ENCODE data around the gene KCNMB2. TPM values are rescaled to one million over a fixed set of nuclear protein-coding genes. Genes with fewer than 3 reads are reported as not detected.
"Not testable (repeated sequence)": the region's sequence is repeated elsewhere in the genome, so short reads cannot be mapped to it uniquely, and the experiment has no call there.

The KCNMB2 gene
- total and polyA plus RNA-seq, 8 donors = 0.69 to 38.0 (median 2.3) TPM

DNA sequence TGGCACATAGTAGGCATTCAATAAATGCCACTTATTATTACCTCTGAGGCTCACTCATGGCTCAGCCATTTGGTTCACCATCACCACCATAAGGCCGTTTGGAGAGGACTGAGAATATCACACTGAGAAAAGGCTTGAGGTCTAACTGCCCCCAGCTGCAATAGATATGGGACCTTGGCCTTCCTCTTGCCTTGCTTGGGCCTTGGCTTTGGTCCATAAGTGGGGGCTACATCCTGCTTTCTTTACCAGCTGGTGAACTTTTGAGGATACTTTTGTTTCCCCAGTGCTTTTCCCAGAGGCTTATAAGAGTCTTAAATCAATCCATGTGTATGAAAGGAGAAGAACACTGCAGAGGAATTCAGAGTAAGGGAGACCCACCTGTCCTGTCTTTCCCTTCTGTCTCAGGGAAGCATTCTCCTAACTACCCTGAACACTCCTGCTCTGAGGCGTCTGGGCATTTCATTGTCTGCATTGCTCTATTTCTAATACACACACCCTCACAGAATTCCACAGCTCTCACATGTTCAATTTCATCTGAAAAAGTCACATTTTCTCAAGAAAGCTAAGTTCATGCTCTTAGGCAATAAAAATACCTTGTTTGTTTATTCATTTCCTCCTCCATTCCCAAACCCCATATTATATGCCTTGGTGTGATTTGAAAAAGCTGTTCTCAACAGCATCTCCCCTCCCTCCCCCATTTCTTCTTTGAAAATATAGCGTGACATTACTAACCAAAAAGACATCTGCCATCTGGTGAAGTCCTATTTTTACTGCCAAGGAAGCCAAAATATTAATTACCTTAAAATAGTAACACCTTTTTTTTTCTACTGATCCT, 22.5 kb upstream of the KCNMB2 start:
- Histone ChIP-seq H3K27me3 (no peaks in the 10 kb centered on the region), H3K4me1 (peaks cover 2 to 8% (median 3%) of the 10 kb centered on the region in 3 donors), H3K9me3 (no peaks in the 10 kb centered on the region), H3K4me3 (no peak overlapping the region), H3K27ac (no peak overlapping the region), H3K36me3 (no peaks in the 10 kb centered on the region)
- DNase-seq (no peak), FAIRE-seq (no peak), ATAC-seq (no peak)
- TF ChIP-seq, protein P1, sequence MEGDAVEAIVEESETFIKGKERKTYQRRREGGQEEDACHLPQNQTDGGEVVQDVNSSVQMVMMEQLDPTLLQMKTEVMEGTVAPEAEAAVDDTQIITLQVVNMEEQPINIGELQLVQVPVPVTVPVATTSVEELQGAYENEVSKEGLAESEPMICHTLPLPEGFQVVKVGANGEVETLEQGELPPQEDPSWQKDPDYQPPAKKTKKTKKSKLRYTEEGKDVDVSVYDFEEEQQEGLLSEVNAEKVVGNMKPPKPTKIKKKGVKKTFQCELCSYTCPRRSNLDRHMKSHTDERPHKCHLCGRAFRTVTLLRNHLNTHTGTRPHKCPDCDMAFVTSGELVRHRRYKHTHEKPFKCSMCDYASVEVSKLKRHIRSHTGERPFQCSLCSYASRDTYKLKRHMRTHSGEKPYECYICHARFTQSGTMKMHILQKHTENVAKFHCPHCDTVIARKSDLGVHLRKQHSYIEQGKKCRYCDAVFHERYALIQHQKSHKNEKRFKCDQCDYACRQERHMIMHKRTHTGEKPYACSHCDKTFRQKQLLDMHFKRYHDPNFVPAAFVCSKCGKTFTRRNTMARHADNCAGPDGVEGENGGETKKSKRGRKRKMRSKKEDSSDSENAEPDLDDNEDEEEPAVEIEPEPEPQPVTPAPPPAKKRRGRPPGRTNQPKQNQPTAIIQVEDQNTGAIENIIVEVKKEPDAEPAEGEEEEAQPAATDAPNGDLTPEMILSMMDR (IDR thresholded peaks at IDR 0.05) = no peak
- WGBS, 2 donors = 82 to 87% methylated on average over 3 of the region's 3 CpGs
- intact Hi-C loops (cut with DNase I) = no loop called here

GRCh38 chr3:178514401-178514800, 21.8 kb upstream of the KCNMB2 start:
- no peak overlapping the region for H3K4me3 ChIP-seq
- ATAC-seq = no peak
- WGBS, 2 donors = 94 to 95% methylated on average over 2 of the region's 2 CpGs
- peaks cover 0 to 5% (median 0%) of the 10 kb centered on the region in 3 donors for H3K4me1 ChIP-seq
- TF ChIP-seq, protein P1 (IDR thresholded peaks at IDR 0.05) = no peak
- no peak for FAIRE-seq
- no peaks in the 10 kb centered on the region for H3K9me3 ChIP-seq
- H3K27me3 ChIP-seq = no peaks in the 10 kb centered on the region
- intact Hi-C loops (cut with DNase I) = no loop called here
- no peaks in the 10 kb centered on the region for H3K36me3 ChIP-seq
- no peak overlapping the region for H3K27ac ChIP-seq
- DNase-seq = no peak

- FAIRE-seq; DNase-seq; H3K4me3 ChIP-seq; H3K27me3 ChIP-seq; ATAC-seq; intact Hi-C loops (cut with DNase I); H3K36me3 ChIP-seq; H3K4me1 ChIP-seq; H3K27ac ChIP-seq; H3K9me3 ChIP-seq: not testable (repeated sequence)
- WGBS, 2 donors = 87 to 92% methylated on average over 6 of the region's 6 CpGs
These were observed 21.0 kb upstream of the KCNMB2 start for GRCh38 chr3:178515076-178515744.

DNA sequence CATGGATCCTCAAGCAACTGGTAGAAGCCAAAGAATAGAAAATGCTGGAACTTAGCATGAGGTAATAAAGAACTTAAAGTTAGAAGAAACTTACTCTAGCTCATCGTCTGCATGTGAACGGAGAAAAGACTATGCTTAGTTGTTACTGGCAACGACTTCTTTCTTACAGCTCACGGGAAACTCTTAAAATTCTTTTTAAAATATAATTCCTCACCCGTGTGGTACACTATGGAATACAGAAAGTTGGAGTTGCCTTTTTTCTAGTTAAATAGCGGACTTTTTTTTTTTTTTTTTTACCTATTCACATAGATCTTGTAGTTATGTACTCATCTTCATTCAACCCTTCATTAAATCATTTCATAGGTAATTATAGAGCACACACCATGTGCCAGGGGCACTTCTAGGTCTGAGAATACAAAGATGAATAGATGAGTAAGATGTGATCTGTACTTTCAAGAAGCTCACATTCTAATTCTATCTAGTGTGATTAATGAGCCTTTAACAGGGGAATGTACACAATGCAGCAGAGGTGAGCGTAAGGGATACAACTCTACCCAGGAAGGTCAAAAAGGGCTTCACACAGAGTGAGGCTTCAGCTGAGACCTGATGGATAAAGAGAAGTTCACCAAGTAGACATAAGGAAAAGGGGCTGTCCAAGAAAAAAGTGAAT, 18.4 kb upstream of the KCNMB2 start:
- TF ChIP-seq, protein P1 (IDR thresholded peaks at IDR 0.05) = no peak
- WGBS, 2 donors = 93 to 95% methylated on average over 7 of the region's 7 CpGs
- DNase-seq (no peak), FAIRE-seq (no peak), ATAC-seq (no peak)
- peaks cover 0 to 5% (median 0%) of the 10 kb centered on the region in 3 donors for H3K4me1 ChIP-seq
- no peaks in the 10 kb centered on the region for H3K9me3 ChIP-seq
- no peaks in the 10 kb centered on the region for H3K36me3 ChIP-seq
- H3K27me3 ChIP-seq = no peaks in the 10 kb centered on the region
- intact Hi-C loops (cut with DNase I) = no loop called here
- H3K4me3 ChIP-seq = no peak overlapping the region
- H3K27ac ChIP-seq = no peak overlapping the region

- TF ChIP-seq, protein P1 (IDR thresholded peaks at IDR 0.05) = no peak
- intact Hi-C loops (cut with DNase I) = no loop called here
- ATAC-seq (peak; percentile 36 to 78 (median 62)), DNase-seq (no peak), FAIRE-seq (no peak)
- no peaks in the 10 kb centered on the region for H3K36me3 ChIP-seq
- no peaks in the 10 kb centered on the region for H3K9me3 ChIP-seq
- no peak overlapping the region for H3K27ac ChIP-seq
- H3K27me3 ChIP-seq = no peaks in the 10 kb centered on the region
- 43 to 57% methylated on average over 6 of the region's 6 CpGs for WGBS, 2 donors
- no peak overlapping the region for H3K4me3 ChIP-seq
- peaks cover 0 to 5% (median 0%) of the 10 kb centered on the region in 3 donors for H3K4me1 ChIP-seq
These were observed 17.4 kb upstream of the KCNMB2 start for GRCh38 chr3:178518660-178519396.
